Effector CD8-positive, alpha-beta T cell (primary cell): ENCODE results near the gene ICE2.
"Not testable (repeated sequence)": the region's sequence is repeated elsewhere in the genome, so short reads cannot be mapped to it uniquely, and the experiment has no call there.

ENCODE experiments used
- DNase-seq: peaks from one replicate; lab custom pipeline; 2025; lab: John Stamatoyannopoulos, UW

ICE2 gene

DNA sequence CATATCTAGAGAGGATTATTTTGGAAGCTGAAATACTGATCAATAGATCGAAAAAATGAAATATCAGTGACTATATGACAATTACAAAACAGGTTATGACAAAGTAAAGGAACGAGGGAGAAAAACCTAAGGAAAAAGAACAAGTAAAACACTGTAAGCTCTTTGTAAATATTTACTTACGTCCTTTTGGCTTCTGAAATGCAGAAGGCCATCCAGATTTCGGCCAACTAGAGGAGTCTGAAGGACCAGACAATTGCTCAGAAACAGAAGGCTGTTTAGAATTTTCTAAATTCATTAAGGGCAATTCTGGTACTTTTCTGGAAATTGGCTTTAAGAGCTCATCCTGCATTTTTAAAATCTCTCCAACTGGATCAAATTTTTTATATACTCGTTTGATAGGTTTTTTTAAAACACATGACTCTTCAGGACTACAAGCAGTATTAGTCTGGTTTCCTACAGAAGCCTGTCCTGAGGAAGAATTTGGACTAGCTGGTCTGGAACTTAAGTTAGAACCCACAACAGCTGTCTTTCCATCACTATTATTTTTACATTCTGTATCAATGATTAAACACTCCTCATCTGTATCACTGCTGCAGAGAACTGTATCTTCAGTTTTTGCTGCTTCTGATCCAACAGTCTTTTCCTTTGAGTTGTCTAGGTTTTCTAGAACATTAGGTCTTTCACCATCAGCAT, 30.1 kb downstream of the ICE2 start:
- DNase-seq = no peak

- DNase-seq = no peak
Measured at GRCh38 chr15:60444289-60444912, 34.5 kb downstream of the ICE2 start.

GRCh38 chr15:60442763-60443162, 36.2 kb downstream of the ICE2 start:
- DNase-seq = no peak

DNA sequence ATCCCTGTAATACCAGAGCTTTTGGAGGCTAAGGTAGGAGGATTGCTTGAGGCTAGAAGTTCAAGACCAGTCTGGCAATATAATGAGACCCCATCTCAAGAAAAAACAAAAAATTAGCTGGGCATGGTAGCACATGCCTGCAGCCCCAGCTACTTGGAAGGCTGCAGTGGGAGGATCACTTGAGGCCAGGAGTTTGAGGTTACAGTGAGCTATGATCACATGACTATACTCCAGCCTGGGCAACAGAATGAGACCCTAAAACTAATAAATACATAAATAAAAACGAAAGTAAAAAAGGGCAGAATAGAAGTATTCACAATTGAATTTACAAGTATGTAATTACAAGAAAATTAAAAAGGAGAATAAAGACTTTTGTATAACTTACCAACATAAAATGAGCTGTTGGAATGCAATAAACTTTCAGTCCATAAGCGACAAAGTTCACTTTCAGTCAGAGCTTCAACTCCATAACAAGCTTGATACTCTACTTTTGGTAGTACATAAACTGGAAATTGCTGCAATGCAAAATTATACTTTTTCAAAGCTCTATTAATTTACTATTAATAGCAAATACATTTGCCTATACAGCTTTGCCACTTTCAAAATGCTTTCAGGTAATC, 36.8 kb downstream of the ICE2 start:
- DNase-seq = no peak

GRCh38 chr15:60441331-60441730, 37.6 kb downstream of the ICE2 start:
- no peak for DNase-seq

DNA sequence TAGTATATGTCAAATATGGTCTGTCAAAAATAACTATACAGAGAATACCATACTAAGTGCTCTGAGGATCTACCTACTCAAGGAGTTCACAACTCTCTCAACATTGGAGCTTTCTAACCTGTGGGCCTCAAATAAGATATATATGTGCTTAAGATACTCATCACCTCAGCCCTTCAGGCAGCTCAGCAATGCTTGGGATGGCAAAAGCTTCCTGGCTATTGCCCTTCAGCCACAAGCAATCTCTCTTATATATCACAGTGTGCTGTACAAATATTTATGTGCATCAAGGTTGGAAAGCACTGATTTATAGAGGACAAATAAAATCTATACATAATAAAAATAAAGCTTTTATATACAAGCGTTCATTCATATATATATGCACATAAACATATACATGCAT, 40.3 kb downstream of the ICE2 start:
- no peak for DNase-seq

DNA sequence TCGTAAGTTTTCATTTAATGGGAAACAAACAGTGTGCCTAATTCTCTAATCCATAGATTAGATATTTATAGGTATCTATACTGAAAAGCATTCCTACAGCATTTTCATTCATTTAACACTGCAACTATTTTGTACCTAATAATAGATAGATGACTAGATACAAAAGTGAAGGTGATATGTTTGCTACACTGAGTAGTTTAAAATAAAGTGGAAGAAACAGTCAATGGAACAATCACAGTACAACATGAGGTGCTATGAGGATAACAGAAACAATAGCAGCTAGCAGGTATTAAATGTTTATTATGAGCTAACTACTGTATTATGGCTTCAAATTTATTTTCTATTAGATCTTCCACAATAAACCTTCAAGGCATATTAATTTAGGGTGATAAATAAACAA, 50.0 kb downstream of the ICE2 start:
- DNase-seq = no peak

GRCh38 chr15:60426870-60427508, 52.0 kb downstream of the ICE2 start:
- no peak for DNase-seq

- DNase-seq = no peak
Measured at GRCh38 chr15:60425461-60425860, 53.5 kb downstream of the ICE2 start.

DNA sequence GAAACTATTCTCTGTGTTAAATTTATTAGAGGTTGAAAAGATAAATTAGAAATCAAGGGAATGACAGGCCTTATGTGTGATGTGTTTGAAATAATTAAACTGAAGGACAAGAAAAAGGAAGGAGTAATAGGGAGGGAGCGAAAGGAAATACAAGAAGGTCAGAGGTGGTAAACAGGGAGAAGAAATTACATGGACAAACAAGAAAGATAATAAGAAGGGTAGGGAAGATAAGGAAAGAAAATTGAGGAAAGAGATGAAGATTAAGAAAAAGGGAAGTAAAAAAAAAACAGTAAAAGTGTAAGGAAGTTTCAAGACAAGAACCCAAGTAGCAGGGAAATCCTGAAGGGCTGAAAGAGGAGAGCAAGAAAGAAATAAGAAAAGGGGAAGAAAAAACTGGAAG, 54.9 kb downstream of the ICE2 start:
- DNase-seq = no peak

DNA sequence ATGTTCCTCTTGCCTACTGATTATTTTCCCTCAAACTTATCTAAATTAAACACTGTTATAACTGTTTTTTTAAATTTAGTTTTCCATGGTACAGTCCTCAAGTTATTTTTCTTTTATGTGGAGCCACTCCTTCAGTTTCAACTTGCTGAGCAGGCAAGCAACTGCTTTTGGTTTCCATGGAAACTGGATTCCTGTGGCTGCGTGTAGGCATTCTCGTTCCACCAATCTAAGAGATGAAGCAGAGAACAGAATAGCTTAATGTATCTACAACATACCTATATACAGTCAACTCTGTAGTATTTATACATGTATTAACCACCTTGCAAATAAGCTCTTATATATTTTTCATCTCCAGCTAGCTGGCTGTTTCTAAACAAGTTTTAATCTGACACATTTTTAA, 55.4 kb downstream of the ICE2 start:
- DNase-seq = no peak

- DNase-seq = no peak
Measured at GRCh38 chr15:60421544-60421943, 57.4 kb downstream of the ICE2 start.

DNA sequence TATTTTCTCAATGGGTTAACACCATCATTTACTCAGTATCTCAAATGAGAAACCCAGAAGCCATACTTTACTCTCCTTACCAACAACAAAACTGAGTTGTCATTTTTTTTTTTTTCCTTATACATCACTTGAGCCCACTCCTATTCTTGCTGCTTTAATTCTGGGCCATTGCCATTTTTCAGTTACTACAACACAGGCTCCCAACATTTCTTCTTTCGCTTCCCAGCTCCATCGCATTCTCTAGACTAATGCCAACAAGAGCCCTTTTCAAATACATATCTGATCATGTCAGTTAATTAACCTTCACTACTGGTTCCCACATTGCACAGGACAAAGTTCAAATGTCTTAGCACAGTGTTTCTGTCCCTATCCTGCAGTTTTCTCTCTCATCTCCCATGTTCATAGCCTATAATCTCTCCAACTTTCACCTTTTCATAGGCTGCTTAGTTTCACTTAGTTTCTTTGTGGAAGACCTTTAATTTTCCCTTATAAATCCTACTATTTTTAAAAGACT, 58.7 kb downstream of the ICE2 start:
- no peak for DNase-seq

DNA sequence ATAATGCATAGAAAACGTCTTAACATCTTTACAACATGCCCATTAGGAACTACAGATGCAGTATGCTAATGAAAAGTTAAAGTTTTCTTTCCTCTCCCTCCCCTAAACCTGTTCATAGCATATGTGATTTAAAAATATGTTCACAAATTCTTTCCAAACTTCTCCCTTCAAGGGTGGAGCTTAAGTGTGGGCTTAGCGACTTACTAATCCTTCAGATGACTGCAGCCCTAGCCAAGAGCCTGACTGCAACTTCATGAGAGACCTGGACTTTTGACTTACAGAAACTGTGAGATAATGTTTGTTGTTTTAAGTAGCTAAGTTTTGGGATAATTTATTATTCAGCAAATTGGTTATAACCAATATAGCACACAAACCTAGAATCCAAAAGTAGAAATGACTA, 59.2 kb downstream of the ICE2 start:
- DNase-seq = no peak

DNA sequence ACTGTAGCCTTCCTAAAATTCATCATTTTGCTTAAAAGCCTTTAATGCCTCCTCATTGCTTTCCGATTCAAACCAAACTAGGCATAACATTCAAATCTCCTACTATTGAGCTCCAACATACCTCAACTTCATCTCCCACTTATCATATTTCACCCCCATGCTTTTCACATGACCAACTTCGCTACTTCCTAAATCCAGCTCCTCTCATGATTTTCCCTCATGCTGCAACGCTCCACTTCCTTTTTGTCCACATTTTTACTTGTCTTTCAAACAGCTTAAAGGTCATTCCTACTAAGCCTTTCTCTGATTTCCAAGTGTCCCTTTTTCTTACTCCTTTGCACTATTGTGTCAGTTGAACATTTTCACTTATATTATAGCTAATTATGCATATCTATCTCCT, 60.8 kb downstream of the ICE2 start:
- no peak for DNase-seq

DNA sequence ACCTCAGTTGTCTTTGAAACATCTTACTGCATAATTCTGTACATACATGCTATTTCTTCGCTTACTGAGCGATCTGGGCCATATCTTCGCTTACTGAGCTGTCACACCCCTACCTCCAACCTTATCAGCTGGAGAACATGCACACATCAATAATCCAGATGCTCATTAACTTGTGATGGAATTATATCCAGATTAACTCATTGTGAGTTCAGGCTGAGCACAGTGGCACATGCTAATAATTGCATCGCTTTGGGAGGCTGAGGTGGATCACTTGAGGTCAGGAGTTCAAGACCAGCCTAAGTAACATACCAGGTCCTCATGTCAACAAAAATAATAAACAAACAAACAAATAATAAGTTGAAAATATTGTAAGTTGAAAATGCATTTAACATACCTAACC, 61.8 kb downstream of the ICE2 start:
- no peak for DNase-seq

- DNase-seq = no peak
Measured at GRCh38 chr15:60416484-60416883, 62.5 kb downstream of the ICE2 start.

- no peak for DNase-seq
Measured at GRCh38 chr15:60414016-60414682, 64.8 kb downstream of the ICE2 start.

GRCh38 chr15:60413231-60413824, 65.6 kb downstream of the ICE2 start:
- DNase-seq = no peak

DNA sequence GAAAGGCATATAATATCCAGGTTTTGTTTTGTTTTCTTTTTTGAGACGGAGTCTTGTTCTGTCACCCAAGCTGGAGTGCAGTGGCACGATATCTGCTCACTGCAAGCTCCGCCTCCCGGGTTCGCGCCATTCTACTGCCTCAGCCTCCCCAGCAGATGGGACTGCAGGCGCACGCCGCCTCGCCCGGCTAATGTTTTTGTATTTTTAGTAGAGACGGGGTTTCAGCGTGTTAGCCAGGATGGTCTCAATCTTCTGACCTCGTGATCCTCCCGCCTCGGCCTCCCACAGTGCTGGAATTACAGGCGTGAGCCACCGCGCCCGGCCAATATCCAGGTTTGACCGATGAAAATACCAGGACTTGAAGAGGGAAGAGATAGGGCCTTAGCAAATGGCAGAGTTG, 66.1 kb downstream of the ICE2 start:
- not testable (repeated sequence) for DNase-seq

DNA sequence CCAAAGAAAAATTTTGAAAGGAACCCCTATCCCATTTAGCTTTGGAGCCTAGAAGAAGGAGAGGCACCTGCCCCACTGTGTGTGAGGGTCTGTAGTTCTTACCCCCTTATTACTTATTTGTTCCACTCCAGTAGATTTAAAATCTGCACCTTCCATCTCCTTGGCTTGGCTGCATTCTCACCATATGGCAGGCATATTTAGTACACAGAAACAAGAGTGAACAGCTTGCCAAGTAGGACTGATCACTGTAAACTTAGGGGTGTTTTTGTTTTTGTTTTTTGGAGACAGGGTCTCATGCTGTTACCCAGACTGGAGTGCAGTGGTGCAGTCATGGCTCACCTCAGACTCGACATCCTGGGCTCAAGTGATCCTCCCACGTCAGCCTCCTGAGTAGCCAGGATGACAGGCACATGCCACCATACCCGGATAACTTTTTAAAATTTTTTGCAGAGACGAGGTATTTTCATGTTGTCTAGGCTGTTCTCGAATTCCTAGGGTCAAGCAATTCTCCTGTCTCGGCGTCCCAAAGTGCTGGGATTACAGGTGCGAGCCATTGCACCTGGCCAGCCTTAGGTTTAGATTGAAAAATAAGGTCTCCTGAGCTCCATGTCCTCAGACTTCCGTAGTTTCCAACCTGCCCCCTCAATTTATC, 67.0 kb downstream of the ICE2 start:
- no peak for DNase-seq
